H9 (cell line): ENCODE data around the gene CBX3. TPM values are rescaled to one million over a fixed set of nuclear protein-coding genes. Genes with fewer than 3 reads are reported as not detected.

ENCODE experiments used
- DNase-seq: peaks from one replicate; pipeline ENCODE4 v3.0.0-alpha.2; 2017
- H2AFZ ChIP-seq: one replicate; pipeline ENCODE4 v1.6.1; 2013; ENCODE audit warnings: mild to moderate bottlenecking, low read length, control low read depth, moderate library complexity
- H2AK5ac ChIP-seq: 2 replicates; pipeline ENCODE4 v1.6.1; 2013; ENCODE audit warnings: low read length, control low read depth, mixed read lengths; ENCODE audit not compliant: insufficient read length
- H2BK120ac ChIP-seq: one replicate; pipeline ENCODE4 v1.6.1; 2013; ENCODE audit warnings: low read depth, mild to moderate bottlenecking, low read length, control low read depth, inconsistent platforms; ENCODE audit not compliant: poor library complexity, severe bottlenecking
- H2BK12ac ChIP-seq: 2 replicates; pipeline ENCODE4 v1.6.1; 2013; ENCODE audit warnings: low read length, control low read depth, mixed read lengths, low read depth; ENCODE audit not compliant: insufficient read length
- H2BK15ac ChIP-seq: 2 replicates; pipeline ENCODE4 v1.6.1; 2013; ENCODE audit warnings: low read depth, low read length, control low read depth
- H2BK20ac ChIP-seq: one replicate; pipeline ENCODE4 v1.6.1; 2013; ENCODE audit warnings: low read depth, mild to moderate bottlenecking, low read length, control low read depth, inconsistent platforms; ENCODE audit not compliant: poor library complexity, severe bottlenecking
- H2BK5ac ChIP-seq: 2 replicates; pipeline ENCODE4 v1.6.1; 2013; ENCODE audit warnings: low read length, control low read depth, mixed read lengths; ENCODE audit not compliant: insufficient read length
- H3K14ac ChIP-seq: 2 replicates; pipeline ENCODE4 v1.6.1; 2013; ENCODE audit warnings: low read length, control low read depth; ENCODE audit not compliant: insufficient read depth
- H3K18ac ChIP-seq: 2 replicates; pipeline ENCODE4 v1.6.1; 2013; ENCODE audit warnings: low read depth, mild to moderate bottlenecking, mixed read lengths, low read length, control low read depth; ENCODE audit not compliant: insufficient read length
- H3K23ac ChIP-seq: 2 replicates; pipeline ENCODE4 v1.6.1; 2013; ENCODE audit warnings: low read length, control low read depth, mixed read lengths, low read depth; ENCODE audit not compliant: insufficient read length
- H3K23me2 ChIP-seq: 2 replicates; pipeline ENCODE4 v1.6.1; 2013; ENCODE audit warnings: low read depth, mild to moderate bottlenecking, mixed read lengths, low read length, control low read depth; ENCODE audit not compliant: insufficient read length, poor library complexity, severe bottlenecking
- H3K27ac ChIP-seq: 2 replicates; pipeline ENCODE4 v1.5.1; 2013; ENCODE audit warnings: low read length, control low read depth, mixed read lengths, low read depth; ENCODE audit not compliant: insufficient read length
- H3K27me3 ChIP-seq: 2 replicates; pipeline ENCODE4 v1.6.1; 2013; ENCODE audit warnings: low read length, control low read depth, inconsistent platforms; ENCODE audit not compliant: insufficient read depth
- H3K4ac ChIP-seq: 2 replicates; pipeline ENCODE4 v1.6.1; 2013; ENCODE audit warnings: low read depth, mild to moderate bottlenecking, control low read depth, inconsistent platforms, low read length, moderate library complexity
- H3K4me1 ChIP-seq: 2 replicates; pipeline ENCODE4 v1.6.1; 2013; ENCODE audit warnings: low read length, control low read depth, inconsistent platforms; ENCODE audit not compliant: insufficient read depth
- H3K4me2 ChIP-seq: 2 replicates; pipeline ENCODE4 v1.6.1; 2013; ENCODE audit warnings: low read length, control low read depth, mixed read lengths; ENCODE audit not compliant: insufficient read length, insufficient read depth
- H3K56ac ChIP-seq: 2 replicates; pipeline ENCODE4 v1.6.1; 2013; ENCODE audit warnings: low read depth, mild to moderate bottlenecking, mixed read lengths, low read length, control low read depth; ENCODE audit not compliant: insufficient read length
- H3K79me1 ChIP-seq: 2 replicates; pipeline ENCODE4 v1.6.1; 2013; ENCODE audit warnings: low read depth, mild to moderate bottlenecking, moderate library complexity, low read length, control low read depth, inconsistent platforms; ENCODE audit not compliant: insufficient read depth, poor library complexity, severe bottlenecking
- H3K79me2 ChIP-seq: 2 replicates; pipeline ENCODE4 v1.6.1; 2013; ENCODE audit warnings: low read length, control low read depth, inconsistent platforms; ENCODE audit not compliant: insufficient read depth
- H3K9ac ChIP-seq: 2 replicates; pipeline ENCODE4 v1.6.1; 2013; ENCODE audit warnings: low read length, control low read depth, mixed read lengths; ENCODE audit not compliant: insufficient read length; ENCODE audit errors: extremely low read depth
- H3K9me3 ChIP-seq: one replicate; pipeline ENCODE4 v1.6.1; 2013; ENCODE audit warnings: low read depth, low read length, inconsistent platforms; ENCODE audit not compliant: control insufficient read depth
- H3T11ph ChIP-seq: one replicate; pipeline ENCODE4 v1.6.1; 2013; ENCODE audit warnings: mild to moderate bottlenecking, low read length, control low read depth, inconsistent platforms
- H4K20me1 ChIP-seq: one replicate; pipeline ENCODE4 v1.6.1; 2013; ENCODE audit not compliant: control insufficient read depth, insufficient read length, insufficient read depth
- H4K5ac ChIP-seq: 2 replicates; pipeline ENCODE4 v1.6.1; 2013; ENCODE audit warnings: low read depth, mild to moderate bottlenecking, mixed read lengths, low read length, control low read depth; ENCODE audit not compliant: insufficient read length
- H4K8ac ChIP-seq: replicated peaks from 2 replicates; pipeline ENCODE4 v1.6.1; 2013; ENCODE audit warnings: low read length, control low read depth, mixed read lengths, low read depth; ENCODE audit not compliant: insufficient read length
- H4K91ac ChIP-seq: 2 replicates; pipeline ENCODE4 v1.6.1; 2013; ENCODE audit warnings: low read depth, mild to moderate bottlenecking, moderate library complexity, mixed read lengths, low read length, control low read depth; ENCODE audit not compliant: insufficient read length
- H3K27ac Mint-ChIP-seq, 3 experiments: 2 replicates in 2 of 3; 3 replicates in 1 of 3; pipeline ENCODE4 v1.8.0; 2020 to 2021; ENCODE audit warnings: mixed read lengths in 3 of 3, mild to moderate bottlenecking in 1 of 3, moderate library complexity in 1 of 3
- H3K27me3 Mint-ChIP-seq: 2 replicates; pipeline ENCODE4 v1.8.0; 2021; ENCODE audit warnings: low read depth, mild to moderate bottlenecking, moderate library complexity, mixed read lengths
- H3K36me3 Mint-ChIP-seq, 3 experiments: 2 replicates in 2 of 3; 3 replicates in 1 of 3; pipeline ENCODE4 v1.8.0; 2020 to 2021; ENCODE audit warnings: low read depth in 3 of 3, mixed read lengths in 3 of 3; ENCODE audit not compliant: insufficient read depth in 1 of 3
- H3K4me1 Mint-ChIP-seq, 2 experiments: 2 replicates each; pipeline ENCODE4 v1.8.0; 2020; ENCODE audit warnings: mixed read lengths in 2 of 2
- H3K4me3 Mint-ChIP-seq, 2 experiments: 2 replicates in 1 of 2; 3 replicates in 1 of 2; pipeline ENCODE4 v1.8.0; 2020 to 2021; ENCODE audit warnings: mild to moderate bottlenecking in 2 of 2, mixed read lengths in 2 of 2, moderate library complexity in 1 of 2
- H3K9me3 Mint-ChIP-seq, 2 experiments: 2 replicates in 1 of 2; 3 replicates in 1 of 2; pipeline ENCODE4 v1.8.0; 2020; ENCODE audit warnings: mild to moderate bottlenecking in 2 of 2, mixed read lengths in 2 of 2, moderate library complexity in 1 of 2
- CTCF ChIP-seq: fragments of 200-600 bp; sonication (generic); conservative IDR thresholded peaks from 3 replicates; pipeline ENCODE4 v1.8.0; 2021; ENCODE audit warnings: antibody characterized with exemption, mild to moderate bottlenecking
- WGBS: extraction: QIAGEN DNeasy Blood & Tissue Kit; methylation state at CpG from one replicate; pipeline ENCODE4 v1.1.7; 2013; ENCODE audit warnings: missing lambda C conversion rate, low lambda C conversion rate, mixed read lengths; ENCODE audit not compliant: insufficient read length; ENCODE audit errors: extremely low coverage; 5-methylcytosine and 5-hydroxymethylcytosine counted together
- total RNA-seq: library from RNA; stranded (reverse); gene quantifications from 2 replicates; pipeline ENCODE4 v1.2.1, GENCODE V29; 2021

The CBX3 gene
- total RNA-seq, 1 experiment from 2014 or later, result 288 TPM

GRCh38 chr7:26208040-26208439, 6.5 kb downstream of the CBX3 start:
- Histone ChIP-seq H3K27me3 (no peaks in the 10 kb centered on the region), H3K9ac (no peak overlapping the region), H2BK20ac (no peak overlapping the region), H3K4me1 (no peaks in the 10 kb centered on the region), H3K18ac (no peak overlapping the region), H4K5ac (no peak overlapping the region), H4K91ac (no peak overlapping the region), H2BK5ac (no peak overlapping the region), H3K27ac (no peak overlapping the region), H3T11ph (no peak overlapping the region), H3K23ac (no peak overlapping the region), H2AK5ac (no peak overlapping the region), H3K79me2 (peaks cover 34% of the 10 kb centered on the region), H3K14ac (no peak overlapping the region), H2BK120ac (no peak overlapping the region), H4K8ac (no peak overlapping the region), H2AFZ (no peak overlapping the region), H3K4ac (no peak overlapping the region), H3K9me3 (no peaks in the 10 kb centered on the region), H4K20me1 (no peaks in the 10 kb centered on the region), H2BK15ac (no peak overlapping the region), H3K23me2 (no peaks in the 10 kb centered on the region), H3K4me2 (no peak overlapping the region), H3K79me1 (peaks cover 2% of the 10 kb centered on the region), H2BK12ac (no peak overlapping the region), H3K56ac (no peak overlapping the region)
- TF ChIP-seq CTCF, result no peak
- H3K27ac Mint-ChIP-seq, result peak overlapping the region in 1 of 3 experiments; percentile 66; a peak in 1 of 7 replicates
- no peaks in the 10 kb centered on the region for H3K9me3 Mint-ChIP-seq
- H3K4me1 Mint-ChIP-seq, result peaks cover 19 to 34% of the 10 kb centered on the region in 2 experiments
- H3K36me3 Mint-ChIP-seq, result peaks cover 59 to 96% (median 85%) of the 10 kb centered on the region in 3 experiments
- WGBS, result no CpG with 5 or more reads among the region's 5 CpGs
- H3K4me3 Mint-ChIP-seq, result no peak overlapping the region
- no peaks in the 10 kb centered on the region for H3K27me3 Mint-ChIP-seq
- no peak for DNase-seq
